Measurements from ENCODE around the gene F13A1. TPM values are rescaled to one million over a fixed set of nuclear protein-coding genes. Genes with fewer than 3 reads are reported as not detected.
"Not testable (repeated sequence)": the region's sequence is repeated elsewhere in the genome, so short reads cannot be mapped to it uniquely, and the experiment has no call there.

Gene F13A1
- total RNA-seq, 1 donor from 2014 or later: 757 TPM

DNA sequence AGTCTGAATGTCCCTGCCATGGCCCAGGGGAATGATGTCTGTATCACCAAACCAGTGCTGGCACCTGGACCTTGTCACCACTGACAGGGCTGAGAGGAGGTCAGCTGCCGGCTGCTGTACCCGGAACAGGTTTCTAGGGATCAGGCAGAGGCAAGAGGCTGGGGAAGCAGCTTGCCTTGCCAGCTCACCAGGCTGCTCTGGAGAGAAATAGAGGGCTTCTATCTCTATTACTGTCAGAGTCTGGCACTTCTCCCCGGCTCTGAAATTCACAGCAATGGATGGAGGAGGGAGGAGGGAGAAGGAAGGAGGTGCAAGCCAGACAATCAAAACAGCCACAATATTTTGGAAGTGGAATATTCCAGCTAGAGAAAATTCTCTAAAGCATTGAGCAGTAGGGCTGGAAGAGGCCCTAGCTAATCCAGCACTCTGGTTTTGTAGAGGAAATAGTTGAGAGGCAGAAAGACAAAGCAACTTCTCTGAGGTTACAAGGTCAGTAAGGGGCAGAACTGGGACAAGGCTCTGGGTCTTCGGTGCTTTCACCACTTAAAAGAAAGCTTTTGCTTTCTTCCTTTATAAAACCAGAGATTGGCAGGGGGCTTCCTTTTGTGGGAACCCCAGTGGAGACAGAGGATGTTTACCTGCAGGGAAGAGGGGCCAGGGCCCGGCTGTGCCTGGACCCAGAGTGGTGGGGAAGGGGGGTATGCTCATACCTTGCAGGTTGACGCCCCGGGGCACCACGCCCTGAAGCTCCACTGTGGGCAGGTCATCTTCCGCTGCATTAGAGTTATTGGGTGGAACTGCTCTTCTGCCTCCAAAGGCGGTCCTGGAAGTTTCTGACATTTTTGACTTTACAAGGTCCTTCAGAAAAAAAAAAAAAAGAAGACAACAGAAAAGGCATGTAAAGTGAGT is 2.4 kb downstream of the F13A1 start:
- peak; percentile 39 for DNase-seq (ENCODE audit: low read depth)

DNA sequence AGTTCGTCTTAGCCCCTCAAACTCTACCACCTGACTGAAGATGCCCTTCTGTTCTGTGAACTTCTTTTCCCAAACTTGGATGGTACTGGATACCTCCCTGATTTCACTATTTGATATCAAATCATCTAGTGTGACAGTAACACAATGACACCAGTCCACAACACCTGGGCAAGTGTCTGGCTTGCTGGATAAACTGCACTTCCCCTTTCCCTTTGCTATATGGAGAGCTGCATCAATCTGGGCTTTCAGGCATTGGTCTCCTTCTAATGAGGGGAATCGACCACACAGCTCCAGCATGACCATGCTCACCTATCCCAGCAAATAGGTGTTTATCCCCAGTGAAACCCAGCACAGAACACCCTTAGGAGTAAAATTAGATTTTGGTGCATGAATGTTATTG is 3.1 kb downstream of the F13A1 start:
- DNase-seq (ENCODE audit: low read depth): no peak

DNA sequence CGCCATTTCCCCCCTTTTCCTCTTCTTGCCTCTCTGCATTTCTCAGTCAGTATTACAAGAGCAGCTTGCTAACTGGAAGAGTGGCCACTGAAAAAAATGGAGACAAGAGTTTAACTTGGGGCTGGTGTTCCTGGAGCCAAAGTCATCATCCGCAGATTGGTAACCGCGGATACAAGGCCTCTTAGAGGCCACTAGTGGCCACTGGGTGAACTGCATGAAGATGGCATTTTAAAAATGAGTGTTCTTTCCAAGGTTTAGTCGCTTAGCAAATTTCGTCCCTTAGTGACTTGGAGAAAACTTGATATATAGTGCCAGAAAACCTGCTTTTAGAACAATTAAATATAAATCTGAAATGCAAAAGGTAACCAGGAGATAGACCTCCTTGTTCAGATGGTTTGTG is 4.8 kb downstream of the F13A1 start:
- DNase-seq (ENCODE audit: low read depth): peak; percentile 74

DNA sequence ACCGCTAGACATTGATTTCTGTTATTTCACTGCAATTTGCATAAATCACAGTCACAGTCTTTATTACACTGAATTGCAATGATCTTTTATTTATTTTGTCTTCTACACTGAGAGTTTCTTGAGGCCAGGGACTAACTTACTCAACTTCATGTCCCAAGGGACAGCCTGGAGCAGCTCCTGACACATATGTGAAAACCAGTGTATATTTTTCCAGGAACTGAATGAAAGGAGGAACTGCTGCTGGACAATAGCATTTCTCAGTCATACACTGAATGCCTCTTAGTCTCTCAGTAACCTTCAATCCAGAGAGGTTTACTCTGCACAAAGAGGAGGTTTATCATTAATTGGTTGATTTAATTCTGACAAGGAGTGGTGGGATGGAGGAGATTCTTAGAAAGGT is 5.9 kb downstream of the F13A1 start:
- DNase-seq (ENCODE audit: low read depth): no peak

DNA sequence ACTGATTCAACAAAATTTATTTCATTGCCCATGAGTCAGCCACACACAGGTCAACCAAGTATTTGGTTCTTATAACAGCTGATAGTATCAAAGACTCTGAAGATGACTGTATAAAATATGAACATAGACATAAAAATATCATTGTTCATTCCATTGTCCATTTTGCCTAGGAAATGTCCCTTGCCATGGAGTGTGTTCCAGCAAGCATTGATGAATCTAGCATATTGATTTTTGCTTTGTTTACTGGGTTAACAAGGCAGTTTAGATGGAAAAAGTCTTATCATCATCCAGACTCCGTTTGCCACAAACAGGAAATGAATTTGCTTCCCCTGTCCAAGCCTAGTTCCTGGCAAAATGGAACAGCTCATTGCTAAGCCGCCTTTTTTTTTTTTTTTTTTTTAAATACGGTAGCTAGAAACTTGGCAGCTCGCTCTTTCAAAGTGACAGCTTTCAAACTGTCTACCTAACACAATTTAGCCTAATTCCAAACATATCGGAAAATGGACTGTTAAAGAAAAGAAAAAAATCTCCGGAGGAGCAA is 7.5 kb downstream of the F13A1 start:
- DNase-seq (ENCODE audit: low read depth): no peak

DNA sequence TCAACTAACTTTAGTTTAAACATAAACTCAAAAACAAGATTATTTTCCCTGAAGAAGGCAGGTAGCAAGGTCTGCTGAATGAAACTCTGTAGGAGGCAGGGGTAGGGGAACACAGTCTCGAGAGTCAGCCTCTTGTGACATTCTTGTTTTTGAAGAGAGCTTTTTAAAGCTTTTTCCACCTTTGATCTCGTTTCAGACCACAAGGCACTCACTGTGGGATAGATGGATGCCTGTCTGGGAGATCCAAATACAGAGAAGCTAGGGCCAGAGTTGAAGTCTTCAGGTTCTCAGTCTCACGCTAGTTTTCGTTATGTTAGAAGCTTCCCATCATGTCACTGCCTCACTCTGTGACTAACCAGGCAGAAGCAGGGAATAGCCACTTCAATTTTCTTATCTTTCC is 14.9 kb downstream of the F13A1 start:
- DNase-seq (ENCODE audit: low read depth): no peak

DNA sequence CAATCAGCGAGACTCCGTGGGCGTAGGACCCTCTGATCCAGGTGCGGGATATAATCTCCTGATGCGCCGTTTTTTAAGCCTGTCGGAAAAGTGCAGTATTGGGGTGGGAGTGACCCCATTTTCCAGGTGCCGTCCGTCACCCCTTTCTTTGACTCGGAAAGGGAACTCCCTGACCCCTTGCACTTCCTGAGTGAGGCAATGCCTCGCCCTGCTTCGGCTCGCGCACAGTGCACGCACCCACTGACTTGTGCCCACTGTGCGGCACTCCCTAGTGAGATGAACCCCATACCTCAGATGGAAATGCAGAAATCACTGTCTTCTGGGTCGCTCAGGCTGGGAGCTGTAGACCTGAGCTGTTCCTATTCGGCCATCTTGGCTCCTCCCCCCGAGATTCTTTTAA is 20.1 kb downstream of the F13A1 start:
- DNase-seq (ENCODE audit: low read depth): not testable (repeated sequence)

DNA sequence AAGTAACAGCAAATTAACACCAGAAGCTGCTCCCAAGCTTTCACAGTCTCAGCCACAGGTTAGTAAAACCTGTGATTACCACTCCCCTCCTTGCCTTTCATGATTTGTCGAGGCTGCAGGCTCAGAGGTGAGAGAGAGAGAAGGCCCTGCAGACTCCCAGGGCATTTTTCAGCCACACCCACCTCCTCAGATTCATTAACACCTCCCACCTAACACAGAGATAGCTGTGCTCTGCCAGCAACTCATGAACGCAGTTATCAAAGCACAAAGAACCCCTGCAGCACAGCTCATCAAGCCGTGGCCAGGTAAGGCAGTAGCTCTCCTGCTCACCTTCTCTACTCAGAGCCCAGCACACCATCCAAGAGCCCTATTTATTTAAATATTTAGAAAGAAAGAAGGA is 27.1 kb downstream of the F13A1 start:
- no peak for DNase-seq (ENCODE audit: low read depth)

DNA sequence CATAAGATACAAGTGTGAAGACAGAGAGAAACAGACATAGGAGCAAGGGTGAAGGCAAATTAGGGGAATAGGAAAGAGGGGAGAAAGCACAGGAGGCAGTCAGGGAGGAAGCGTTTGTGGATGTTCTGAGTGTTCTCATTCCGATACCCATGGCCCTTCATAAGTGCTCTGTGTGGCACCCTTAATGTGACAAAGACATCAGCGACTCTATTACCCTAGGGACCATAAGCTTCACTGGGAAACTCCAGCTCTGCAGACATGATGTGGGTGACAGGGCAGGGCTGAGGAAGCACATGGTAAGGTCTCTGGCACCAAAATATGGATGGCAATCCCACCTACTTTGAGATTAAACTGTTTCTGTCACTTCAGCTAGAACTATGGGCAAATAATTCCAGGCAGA is 33.0 kb downstream of the F13A1 start:
- DNase-seq (ENCODE audit: low read depth): no peak

DNA sequence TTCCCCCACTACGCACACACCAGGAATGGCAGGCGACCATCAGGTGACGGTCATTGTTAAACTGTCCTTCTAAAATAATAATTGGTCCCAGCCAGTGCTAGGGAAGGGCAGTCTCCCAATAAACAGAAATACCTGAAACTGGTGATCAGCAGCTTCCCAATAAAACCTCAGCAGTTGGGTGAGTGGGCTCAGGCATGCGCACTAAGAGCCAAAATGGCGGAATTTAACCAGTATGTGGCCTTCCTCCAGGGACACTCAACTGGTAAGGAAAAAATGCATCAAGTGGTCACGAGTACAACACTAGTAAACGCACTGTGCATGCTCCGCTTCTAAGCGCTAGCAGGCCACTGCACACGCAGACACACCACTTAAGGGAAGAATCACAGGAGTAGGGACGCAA is 34.8 kb downstream of the F13A1 start:
- no peak for DNase-seq (ENCODE audit: low read depth)

DNA sequence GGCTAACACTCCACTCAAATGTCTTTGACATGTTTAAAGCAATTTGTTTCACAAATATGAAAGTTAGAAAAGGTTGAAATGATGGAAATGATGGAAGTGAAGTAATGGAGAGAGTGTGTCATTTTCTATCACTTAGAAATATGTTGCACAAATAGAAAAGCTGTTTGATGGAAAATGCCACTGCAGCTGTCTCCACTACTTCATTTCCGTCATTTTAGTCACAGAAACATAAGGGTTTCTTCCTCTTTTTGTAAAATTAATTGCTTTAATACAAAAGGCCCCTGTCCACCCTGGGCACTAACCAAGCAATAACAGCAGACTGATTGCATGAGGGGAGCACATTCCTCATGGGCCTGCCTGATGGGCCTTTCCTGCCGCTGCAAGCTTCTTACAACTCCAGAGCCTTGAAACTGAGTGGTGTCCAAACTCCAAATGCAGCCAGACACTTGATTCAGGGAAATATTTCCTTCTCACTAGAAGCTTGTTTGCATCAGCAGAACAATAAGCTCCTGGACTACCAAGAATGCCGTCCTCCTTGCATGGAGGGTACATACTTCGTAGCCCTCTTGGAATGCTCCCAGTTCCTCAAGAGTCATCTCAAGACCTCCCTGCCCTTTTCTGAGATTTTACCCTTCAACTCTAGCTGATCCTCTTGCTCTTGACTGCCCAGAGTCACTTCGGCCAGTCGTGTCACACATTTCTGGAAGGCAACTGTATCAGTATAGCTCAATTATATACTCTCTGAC is 36.1 kb downstream of the F13A1 start:
- DNase-seq (ENCODE audit: low read depth): no peak

DNA sequence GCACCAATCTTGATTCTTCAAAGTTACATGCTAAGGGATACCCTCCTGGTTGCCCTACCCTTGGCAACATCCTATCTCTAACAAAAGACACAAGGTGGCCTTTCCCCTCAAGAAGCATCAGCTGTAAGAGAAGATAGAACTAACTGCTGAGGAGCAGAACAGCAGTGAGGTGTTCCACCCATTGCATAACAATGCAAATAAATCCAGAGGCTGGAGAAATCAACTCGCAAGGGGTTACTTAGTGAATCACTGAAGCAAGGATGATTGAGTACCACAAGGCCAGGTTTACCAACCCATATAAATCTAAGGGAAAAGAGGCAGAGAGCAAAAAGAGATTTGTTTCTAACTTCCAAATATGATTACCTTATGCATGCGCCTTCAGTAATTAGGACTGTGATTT is 36.7 kb downstream of the F13A1 start:
- DNase-seq (ENCODE audit: low read depth): no peak

DNA sequence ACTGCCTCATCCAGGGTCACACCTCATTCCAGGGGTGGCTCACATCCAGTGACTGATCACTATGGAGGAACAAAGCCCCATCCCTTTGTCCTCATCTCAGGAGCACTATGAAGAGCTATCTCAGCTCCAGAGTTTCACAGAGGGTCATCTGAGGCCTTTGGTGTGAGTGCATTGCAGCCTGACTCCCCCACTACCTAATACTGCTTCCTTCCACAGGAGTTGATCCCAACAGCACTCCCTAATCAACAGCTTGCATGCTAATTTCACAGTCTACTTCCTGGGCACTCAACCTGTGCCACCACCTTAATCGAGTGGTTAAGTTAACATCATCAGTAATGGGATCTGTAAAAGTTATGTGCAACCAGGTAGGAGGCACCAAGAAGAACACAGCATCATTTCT is 37.7 kb downstream of the F13A1 start:
- no peak for DNase-seq (ENCODE audit: low read depth)

DNA sequence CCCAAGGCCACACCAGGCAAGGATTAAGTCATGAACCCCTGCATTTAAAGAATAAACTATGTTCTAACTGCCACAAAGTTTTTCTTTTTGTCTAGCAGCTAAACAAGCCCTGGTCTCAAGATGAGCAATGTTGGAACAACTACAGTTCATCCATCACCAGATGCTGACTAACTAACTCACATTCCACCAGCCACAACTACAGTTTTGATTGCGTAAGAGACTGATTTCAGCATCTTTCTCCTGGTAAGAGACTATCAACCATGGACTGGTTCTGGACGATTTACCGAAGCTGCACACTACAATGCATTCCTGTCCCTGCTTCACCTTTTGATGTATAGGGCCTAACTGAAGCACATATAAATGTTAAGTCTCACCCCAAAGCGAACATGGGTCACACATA is 43.0 kb downstream of the F13A1 start:
- no peak for DNase-seq (ENCODE audit: low read depth)

DNA sequence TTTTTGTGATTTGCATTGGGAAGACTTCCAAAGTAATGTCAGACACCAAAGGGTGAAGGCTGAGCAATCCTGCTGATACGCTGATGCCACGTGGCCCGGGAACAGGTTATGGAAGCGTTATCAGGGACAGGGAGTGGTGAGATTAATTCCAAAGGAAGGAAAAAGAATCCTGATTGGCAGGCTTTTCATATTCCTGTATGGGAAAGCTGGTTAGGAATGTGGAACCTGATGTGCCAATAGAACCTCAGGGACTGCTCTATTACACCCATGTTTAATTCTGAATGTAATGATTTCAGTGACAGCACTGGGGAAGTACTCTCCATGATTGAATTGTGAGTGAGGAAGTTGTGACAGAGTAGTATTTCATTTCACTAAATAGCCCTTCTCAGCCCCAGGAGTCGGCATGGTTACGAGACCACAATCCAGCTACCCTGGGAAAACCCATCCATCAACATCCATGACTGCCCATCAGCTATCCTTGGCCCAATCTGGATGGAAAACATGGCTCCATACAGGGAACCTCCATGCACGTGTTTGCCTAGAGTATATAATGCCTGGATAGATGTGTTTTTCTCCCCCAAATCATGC is 49.4 kb downstream of the F13A1 start:
- DNase-seq (ENCODE audit: low read depth): no peak

DNA sequence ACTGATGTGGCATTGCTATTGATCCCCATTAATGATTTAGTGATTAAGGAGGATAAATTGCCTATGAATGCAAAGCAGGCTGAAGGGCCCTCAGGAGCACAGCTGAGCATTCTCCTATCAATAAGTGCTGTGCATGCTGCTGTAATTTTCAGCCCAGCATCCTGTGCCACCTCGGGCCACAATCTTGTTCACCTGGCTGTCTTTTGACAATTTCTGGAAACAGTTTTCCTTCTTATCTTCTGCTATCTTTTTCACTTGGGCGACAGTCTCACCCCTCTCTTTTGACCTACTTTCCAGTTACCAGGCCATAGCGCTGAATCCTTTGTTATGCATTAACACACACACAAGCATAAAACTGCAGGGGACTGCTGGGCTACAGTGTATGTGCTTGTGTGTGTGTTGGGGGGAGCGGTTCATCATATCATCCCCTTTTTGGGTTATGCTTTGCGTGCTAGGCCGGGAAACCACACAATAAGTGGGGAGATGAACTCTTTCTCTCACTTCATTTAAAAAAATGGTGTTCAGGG is 60.2 kb downstream of the F13A1 start:
- no peak for DNase-seq (ENCODE audit: low read depth)

DNA sequence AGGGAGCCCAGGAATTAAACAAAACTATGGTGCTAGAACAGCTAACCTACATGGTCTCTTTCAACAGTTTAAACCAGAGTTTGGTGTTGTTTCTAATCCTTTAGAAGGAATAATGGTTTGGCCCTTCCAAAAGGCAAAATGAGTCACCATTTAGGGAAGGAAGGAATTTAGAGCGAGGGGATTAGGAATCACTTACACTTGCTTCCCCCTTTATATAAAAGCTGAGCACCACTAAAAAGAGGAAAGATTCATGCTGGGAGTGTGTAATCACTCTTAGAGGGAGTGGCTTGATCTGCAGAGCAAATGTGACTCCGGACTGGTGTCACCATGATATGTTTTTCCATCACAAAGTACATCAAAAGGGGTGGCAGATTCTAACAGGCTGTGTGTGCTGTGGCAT is 63.6 kb downstream of the F13A1 start:
- DNase-seq (ENCODE audit: low read depth): no peak

DNA sequence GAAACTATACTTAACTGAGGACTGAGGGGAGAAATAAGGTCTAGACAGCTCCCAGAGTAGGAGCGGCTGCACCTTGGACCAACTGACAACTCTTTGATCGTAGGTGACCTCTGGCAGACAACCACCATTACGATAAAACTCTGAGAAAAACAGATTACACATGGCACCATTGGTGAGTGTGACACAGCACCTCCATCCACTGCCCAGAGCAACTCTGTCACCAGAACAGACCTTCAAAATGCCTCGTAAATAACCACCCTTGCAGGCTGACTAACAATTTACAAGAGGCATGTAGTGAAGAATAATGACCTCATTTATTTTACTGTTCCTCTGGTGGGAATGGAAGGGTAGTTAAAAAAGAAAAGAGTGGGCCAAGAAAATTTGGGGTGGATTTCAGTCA is 64.2 kb downstream of the F13A1 start:
- DNase-seq (ENCODE audit: low read depth): no peak

DNA sequence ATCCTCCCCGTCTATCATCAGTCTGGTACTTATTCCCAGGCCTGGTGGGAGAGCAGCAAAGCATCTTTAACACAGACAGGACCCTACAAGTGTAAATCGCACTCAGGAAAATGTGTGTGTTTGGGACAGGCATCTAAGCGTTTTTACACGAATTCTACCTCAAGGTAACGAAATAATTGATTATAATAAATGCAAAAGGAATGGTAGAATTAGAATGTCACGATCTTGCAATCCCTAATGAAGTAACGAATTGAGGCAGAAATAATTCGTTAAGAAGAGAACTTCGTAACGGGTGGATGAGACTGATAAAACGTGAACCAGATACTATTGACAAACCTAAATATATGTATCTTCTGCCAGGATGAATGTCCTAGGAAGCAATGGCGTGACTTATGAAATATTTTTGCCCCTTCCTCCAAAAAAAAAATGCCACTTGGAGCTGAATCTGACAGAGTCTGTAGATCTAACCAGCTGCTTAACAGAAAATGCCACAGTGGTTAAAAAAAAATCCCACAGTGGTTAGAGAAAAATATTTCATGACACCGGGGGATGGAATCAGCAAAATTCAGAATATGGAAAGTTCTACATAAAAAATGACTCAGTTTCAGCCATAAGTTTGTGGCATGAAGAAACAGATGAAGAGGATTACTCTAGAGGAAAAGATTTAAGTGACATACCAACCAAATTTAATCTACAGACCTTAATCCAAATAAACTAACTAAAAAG is 68.7 kb downstream of the F13A1 start:
- peak; percentile 34 for DNase-seq (ENCODE audit: low read depth)

DNA sequence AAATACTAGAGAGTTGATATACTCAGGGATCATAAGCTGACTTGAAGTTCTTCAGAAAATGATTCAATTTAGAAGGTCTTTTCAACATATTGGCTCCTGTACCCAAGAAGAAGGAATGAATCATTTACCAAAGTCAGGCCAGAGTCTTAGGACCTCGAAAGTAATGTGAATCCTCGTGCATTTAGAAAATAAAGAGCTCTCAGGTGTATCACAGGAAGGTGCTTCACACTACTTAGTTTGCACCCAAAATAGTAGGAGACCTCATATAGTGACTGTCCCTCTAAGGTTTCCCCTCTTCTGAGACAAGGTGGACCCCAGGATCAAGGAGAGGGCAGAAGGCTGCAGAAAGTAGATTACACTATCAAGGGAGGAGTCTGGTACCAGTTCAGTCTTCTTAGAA is 71.8 kb downstream of the F13A1 start:
- no peak for DNase-seq (ENCODE audit: low read depth)

DNA sequence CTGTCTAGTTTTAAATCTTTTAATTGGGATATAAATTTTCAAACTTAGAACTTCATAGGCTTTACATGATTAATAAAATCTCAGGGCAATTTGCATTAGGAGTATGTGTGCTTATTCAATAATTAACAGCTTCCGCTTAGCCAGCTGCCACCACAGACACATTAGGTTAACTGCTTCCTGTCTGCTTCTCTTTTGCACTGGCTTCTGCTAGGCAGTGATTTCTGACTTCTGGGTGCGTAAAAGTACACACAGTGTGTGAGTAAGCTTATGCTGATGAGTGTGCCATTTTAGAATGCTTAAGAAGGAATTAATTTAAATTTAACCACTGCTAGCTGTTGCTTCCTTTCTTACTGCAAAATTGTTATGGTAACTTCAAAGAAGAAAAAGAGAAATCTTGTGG is 73.9 kb downstream of the F13A1 start:
- DNase-seq (ENCODE audit: low read depth): no peak
